GM23248 (cell line): ENCODE results near the gene PRKAR2A. TPM values are rescaled to one million over a fixed set of nuclear protein-coding genes. Genes with fewer than 3 reads are reported as not detected.

Experiments
- DNase-seq: peaks from one replicate; pipeline ENCODE4 v3.0.0-alpha.2; 2015
- H2AFZ ChIP-seq: fragments of 200-600 bp; sonication (generic); 2 replicates; pipeline ENCODE4 v1.6.1; 2016; ENCODE audit warnings: antibody characterized with exemption
- H3F3A ChIP-seq: fragments of 200-600 bp; sonication (generic); 2 replicates; pipeline ENCODE4 v1.6.1; 2016; ENCODE audit warnings: mild to moderate bottlenecking, antibody characterized with exemption, mixed run types; ENCODE audit not compliant: insufficient read depth
- H3K27ac ChIP-seq: fragments of 200-600 bp; sonication (generic); 2 replicates; pipeline ENCODE4 v1.5.1; 2016; ENCODE audit warnings: mild to moderate bottlenecking
- H3K27me3 ChIP-seq: fragments of 200-600 bp; sonication (generic); replicated peaks from 2 replicates; pipeline ENCODE4 v1.6.1; 2016; ENCODE audit warnings: mild to moderate bottlenecking; ENCODE audit not compliant: insufficient read depth
- H3K36me3 ChIP-seq: fragments of 200-600 bp; sonication (generic); 2 replicates; pipeline ENCODE4 v1.6.1; 2016; ENCODE audit warnings: low read depth, mild to moderate bottlenecking
- H3K4me1 ChIP-seq: fragments of 200-600 bp; sonication (generic); 2 replicates; pipeline ENCODE4 v1.6.1; 2016; ENCODE audit warnings: mild to moderate bottlenecking; ENCODE audit not compliant: insufficient read depth
- H3K4me2 ChIP-seq: fragments of 200-600 bp; sonication (generic); one replicate; pipeline ENCODE4 v1.6.1; 2016; ENCODE audit warnings: mild to moderate bottlenecking; ENCODE audit not compliant: unreplicated experiment
- H3K4me3 ChIP-seq: fragments of 200-600 bp; sonication (generic); 2 replicates; pipeline ENCODE4 v1.5.1; 2016; ENCODE audit warnings: mild to moderate bottlenecking
- H3K79me2 ChIP-seq: fragments of 200-600 bp; sonication (generic); 2 replicates; pipeline ENCODE4 v1.6.1; 2016; ENCODE audit warnings: mild to moderate bottlenecking; ENCODE audit not compliant: insufficient read depth
- H3K9ac ChIP-seq: fragments of 200-600 bp; sonication (generic); 2 replicates; pipeline ENCODE4 v1.6.1; 2016; ENCODE audit warnings: mild to moderate bottlenecking
- H3K9me2 ChIP-seq: fragments of 200-600 bp; sonication (generic); 2 replicates; pipeline ENCODE4 v1.6.1; 2016; ENCODE audit warnings: mixed run types, mild to moderate bottlenecking, moderate library complexity; ENCODE audit not compliant: insufficient read depth
- H3K9me3 ChIP-seq: fragments of 200-600 bp; sonication (generic); one replicate; pipeline ENCODE4 v1.6.1; 2017; ENCODE audit warnings: low read depth
- H4K20me1 ChIP-seq: fragments of 200-600 bp; sonication (generic); 2 replicates; pipeline ENCODE4 v1.6.0; 2016; ENCODE audit not compliant: insufficient read depth
- EZH2 ChIP-seq: fragments of 200-600 bp; sonication (generic); IDR thresholded peaks from 2 replicates; pipeline ENCODE4 v1.6.1; 2018; ENCODE audit warnings: antibody characterized with exemption, mild to moderate bottlenecking; ENCODE audit not compliant: insufficient read depth, poor library complexity, severe bottlenecking
- EZH2phosphoT487 ChIP-seq: fragments of 200-600 bp; sonication (generic); IDR thresholded peaks from 2 replicates; pipeline ENCODE4 v1.6.1; 2018; ENCODE audit warnings: antibody characterized with exemption, moderate library complexity, mild to moderate bottlenecking, low read depth; ENCODE audit not compliant: insufficient read depth
- WGBS, 2 experiments: methylation state at CpG; one replicate each; pipeline ENCODE4 v1.1.6; 2015 to 2017; ENCODE audit warnings: low lambda C conversion rate in 2 of 2, low coverage in 1 of 2; ENCODE audit errors: missing lambda C conversion rate in 2 of 2; 5-methylcytosine and 5-hydroxymethylcytosine counted together
- in situ Hi-C: fragments of 300-500 bp; cut with MboI; formaldehyde crosslinking; loops from 2 replicates; pipeline ENCODE4 v1.15.0; 2020
- polyA plus RNA-seq: library from polyadenylated mRNA; unstranded; fragments of >200 nt; fragmentation: Nextera tagmentation; extraction: Ambion mirVana; gene quantifications from 2 replicates; pipeline ENCODE4 v1.2.1, GENCODE V29; 2016
- total RNA-seq: library from RNA; depleted of rRNA; stranded (reverse); fragments of >200 nt; shearing (Covaris generic); gene quantifications from 2 replicates; pipeline ENCODE4 v1.2.3, GENCODE V29; 2014

Gene PRKAR2A
- total and polyA plus RNA-seq, 2 experiments from 2014 or later, result 11.8 to 26.8 TPM

- Histone ChIP-seq H3F3A (no peaks in the 10 kb centered on the region), H3K4me3 (no peak overlapping the region), H3K9me2 (no peaks in the 10 kb centered on the region), H3K27ac (no peak overlapping the region), H3K9me3 (no peaks in the 10 kb centered on the region), H3K36me3 (no peaks in the 10 kb centered on the region), H2AFZ (no peak overlapping the region), H3K4me1 (no peaks in the 10 kb centered on the region), H3K9ac (no peak overlapping the region), H3K4me2 (no peak overlapping the region), H3K27me3 (no peaks in the 10 kb centered on the region), H3K79me2 (no peaks in the 10 kb centered on the region), H4K20me1 (no peaks in the 10 kb centered on the region)
- TF ChIP-seq EZH2phosphoT487 (no peak), EZH2 (no peak)
- no peak for DNase-seq
- in situ Hi-C loops, result no loop called here
- 45 to 48% methylated on average over 4 of the region's 4 CpGs for WGBS, 2 experiments
Observed at GRCh38 chr3:48856469-48856868, 8.8 kb upstream of the PRKAR2A start.

GRCh38 chr3:48855681-48856447 lies 8.2 kb upstream of the PRKAR2A start:
- Histone ChIP-seq H3K9me3 (no peaks in the 10 kb centered on the region), H3K27ac (no peak overlapping the region), H3K9me2 (no peaks in the 10 kb centered on the region), H3K4me3 (no peak overlapping the region), H3K4me2 (no peak overlapping the region), H3K27me3 (no peaks in the 10 kb centered on the region), H3K4me1 (no peaks in the 10 kb centered on the region), H2AFZ (no peak overlapping the region), H3K9ac (no peak overlapping the region), H3K36me3 (no peaks in the 10 kb centered on the region), H3K79me2 (no peaks in the 10 kb centered on the region), H3F3A (no peaks in the 10 kb centered on the region), H4K20me1 (no peaks in the 10 kb centered on the region)
- TF ChIP-seq EZH2phosphoT487, result no peak
- TF ChIP-seq EZH2, result no peak
- no peak for DNase-seq
- in situ Hi-C loops, result no loop called here
- 82 to 86% methylated on average over 9 of the region's 9 CpGs for WGBS, 2 experiments

GRCh38 chr3:48852151-48852550 lies 4.5 kb upstream of the PRKAR2A start:
- 0 out of 2 replicates have a peak, but pooled peaks cover 4% of the 10 kb centered on the region for H3K4me1 ChIP-seq
- in situ Hi-C loops, result no loop called here
- 87 to 92% methylated on average over 5 of the region's 5 CpGs for WGBS, 2 experiments

GRCh38 chr3:48851407-48851806 lies 3.7 kb upstream of the PRKAR2A start:
- H4K20me1 ChIP-seq, result no peaks in the 10 kb centered on the region
- no peak overlapping the region for H3K27ac ChIP-seq
- peaks cover 6% of the 10 kb centered on the region; the same call in 1 of the 2 replicates for H3K4me1 ChIP-seq
- no peaks in the 10 kb centered on the region for H3K9me2 ChIP-seq
- in situ Hi-C loops, result no loop called here
- H3K4me3 ChIP-seq, result no peak overlapping the region
- H3K9me3 ChIP-seq, result no peaks in the 10 kb centered on the region
- H3K9ac ChIP-seq, result no peak overlapping the region
- peaks cover 7% of the 10 kb centered on the region for H3F3A ChIP-seq
- no peaks in the 10 kb centered on the region for H3K36me3 ChIP-seq
- H3K4me2 ChIP-seq, result no peak overlapping the region
- no peak for TF ChIP-seq EZH2phosphoT487
- TF ChIP-seq EZH2, result no peak
- H2AFZ ChIP-seq, result no peak overlapping the region
- peak; percentile 23 for DNase-seq
- peaks cover 5% of the 10 kb centered on the region for H3K79me2 ChIP-seq
- 56 to 61% methylated on average over 3 of the region's 3 CpGs for WGBS, 2 experiments
- no peaks in the 10 kb centered on the region for H3K27me3 ChIP-seq

More at GRCh38 chr3:48852151-48852550, 4.5 kb upstream of the PRKAR2A start:
- no peak overlapping the region for H2AFZ ChIP-seq
- H3K9me2 ChIP-seq, result no peaks in the 10 kb centered on the region
- H3K27me3 ChIP-seq, result no peaks in the 10 kb centered on the region
- H3K9ac ChIP-seq, result no peak overlapping the region
- H3K4me2 ChIP-seq, result no peak overlapping the region
- H3F3A ChIP-seq, result peaks cover 7% of the 10 kb centered on the region
- H3K4me3 ChIP-seq, result no peak overlapping the region
- no peaks in the 10 kb centered on the region for H3K9me3 ChIP-seq
- H3K36me3 ChIP-seq, result no peaks in the 10 kb centered on the region
- no peak overlapping the region for H3K27ac ChIP-seq
- TF ChIP-seq EZH2 (no peak), EZH2phosphoT487 (no peak)
- DNase-seq, result no peak
- H4K20me1 ChIP-seq, result no peaks in the 10 kb centered on the region
- H3K79me2 ChIP-seq, result no peaks in the 10 kb centered on the region
